K562 (cell line): Measurements from ENCODE around the gene HLCS. TPM values are rescaled to one million over a fixed set of nuclear protein-coding genes. Genes with fewer than 3 reads are reported as not detected.

Source experiments
- ARNT ChIP-seq, 2 experiments: fragments of 450-650 bp; IDR thresholded peaks; 2 replicates each; pipeline ENCODE4 v1.6.1; 2016; ENCODE audit warnings: mild to moderate bottlenecking in 1 of 2
- CLOCK ChIP-seq: fragments of 250-450 bp; sonication (Bioruptor Pico); IDR thresholded peaks from 2 replicates; pipeline ENCODE4 v1.4.0; 2020; ENCODE audit warnings: mild to moderate bottlenecking, moderate library complexity, borderline replicate concordance
- CREB3L1 ChIP-seq: fragments of 450-650 bp; IDR thresholded peaks from 2 replicates; pipeline ENCODE4 v1.6.1; 2014; ENCODE audit warnings: low read depth, mild to moderate bottlenecking, moderate library complexity, borderline replicate concordance
- CXXC5 ChIP-seq: fragments of 250-450 bp; sonication (Bioruptor Pico); IDR thresholded peaks from 2 replicates; pipeline ENCODE4 v1.8.0; 2022; ENCODE audit warnings: inconsistent platforms, mild to moderate bottlenecking, moderate library complexity
- HIVEP1 ChIP-seq: fragments of 250-450 bp; sonication (Bioruptor Pico); IDR thresholded peaks from 2 replicates; pipeline ENCODE4 v1.4.0; 2020; ENCODE audit warnings: mild to moderate bottlenecking
- L3MBTL2 ChIP-seq: fragments of 450-650 bp; IDR thresholded peaks from 2 replicates; pipeline ENCODE4 v1.6.1; 2016; ENCODE audit warnings: mild to moderate bottlenecking, moderate library complexity
- NR2C1 ChIP-seq, 2 experiments: fragments of 450-650 bp; IDR thresholded peaks; 2 replicates each; pipeline ENCODE4 v1.6.1; 2017; ENCODE audit warnings: mild to moderate bottlenecking in 2 of 2, antibody characterized with exemption in 1 of 2, inconsistent platforms in 1 of 2, missing compliant biosample characterization in 1 of 2, missing genetic modification characterization in 1 of 2
- SAP30 ChIP-seq: fragments of 200-600 bp; sonication (generic); IDR thresholded peaks from 2 replicates; pipeline ENCODE4 v1.6.1; 2012; ENCODE audit warnings: borderline replicate concordance, low read depth, mild to moderate bottlenecking, moderate library complexity, low read length, control low read depth, inconsistent platforms; ENCODE audit not compliant: insufficient read depth, poor library complexity, severe bottlenecking
- ZNF134 ChIP-seq: fragments of 250-450 bp; sonication (Bioruptor Pico); conservative IDR thresholded peaks from 2 replicates; pipeline ENCODE4 v1.4.0; 2020
- ZNF197 ChIP-seq: fragments of 200-800 bp; sonication (Bioruptor generic); IDR thresholded peaks from 2 replicates; pipeline ENCODE4 v1.6.1; 2016; ENCODE audit warnings: low read depth, missing genetic modification characterization, missing compliant biosample characterization
- polyA plus RNA-seq, 8 experiments: library from polyadenylated mRNA; depleted of rRNA in 4 of 8; stranded (reverse) in 5 of 8; unstranded in 3 of 8; fragments of >200 nt; fragmentation: Nextera tagmentation in 2 of 8; fragmentation: Illumina TruSeq in 1 of 8; extraction: Ambion mirVana in 2 of 8; extraction: Trizol in 1 of 8; gene quantifications; 2 replicates each; pipeline versions ENCODE4 v1.2.1 to v1.2.3, GENCODE V29; 2011 to 2014; ENCODE audit warnings: inconsistent platforms in 1 of 8, missing spikeins in 1 of 8
- total RNA-seq, 7 experiments: library from RNA; depleted of rRNA in 6 of 7; stranded (reverse); fragments of >200 nt in 6 of 7; fragmentation: Illumina TruSeq in 2 of 7; extraction: Trizol in 2 of 7; gene quantifications; 2 replicates each; pipeline versions ENCODE4 v1.2.1 to v1.2.3, GENCODE V29; 2011 to 2021; ENCODE audit warnings: low replicate concordance in 1 of 7
- TF ChIP-seq, protein P1 (sequence below), 2 experiments: fragments of 450-650 bp in 1 of 2; sonication (generic) in 1 of 2; formaldehyde crosslinking in 1 of 2; IDR thresholded peaks in 1 of 2; conservative IDR thresholded peaks in 1 of 2; 2 replicates each; pipeline versions ENCODE4 v1.6.1 to v1.8.1; 2016 to 2023; ENCODE audit warnings: mild to moderate bottlenecking in 2 of 2, moderate library complexity in 2 of 2, inconsistent platforms in 1 of 2, missing genetic modification reagents in 1 of 2
- TF ChIP-seq, protein P2 (sequence below), 2 experiments: IDR thresholded peaks; 2 replicates each; pipeline ENCODE4 v1.6.1; 2012; ENCODE audit warnings: improper control_type of control experiment in 2 of 2, low read depth in 2 of 2, low read length in 2 of 2, borderline replicate concordance in 1 of 2
- TF ChIP-seq, protein P3 (sequence below): fragments of 200-800 bp; sonication (Bioruptor generic); IDR thresholded peaks from 2 replicates; pipeline ENCODE4 v1.6.1; 2017; ENCODE audit warnings: missing genetic modification characterization, missing compliant biosample characterization
- TF ChIP-seq, protein P4 (sequence below): fragments of 450-650 bp; IDR thresholded peaks from 2 replicates; pipeline ENCODE4 v1.6.1; 2016; ENCODE audit warnings: low read depth, mild to moderate bottlenecking, moderate library complexity

HLCS gene
- total and polyA plus RNA-seq, 9 of the 15 experiments (the other 6 are each of a cell fraction or from before 2014, with no cell fraction given) = 3.0 to 21.5 (median 17.1) TPM

DNA sequence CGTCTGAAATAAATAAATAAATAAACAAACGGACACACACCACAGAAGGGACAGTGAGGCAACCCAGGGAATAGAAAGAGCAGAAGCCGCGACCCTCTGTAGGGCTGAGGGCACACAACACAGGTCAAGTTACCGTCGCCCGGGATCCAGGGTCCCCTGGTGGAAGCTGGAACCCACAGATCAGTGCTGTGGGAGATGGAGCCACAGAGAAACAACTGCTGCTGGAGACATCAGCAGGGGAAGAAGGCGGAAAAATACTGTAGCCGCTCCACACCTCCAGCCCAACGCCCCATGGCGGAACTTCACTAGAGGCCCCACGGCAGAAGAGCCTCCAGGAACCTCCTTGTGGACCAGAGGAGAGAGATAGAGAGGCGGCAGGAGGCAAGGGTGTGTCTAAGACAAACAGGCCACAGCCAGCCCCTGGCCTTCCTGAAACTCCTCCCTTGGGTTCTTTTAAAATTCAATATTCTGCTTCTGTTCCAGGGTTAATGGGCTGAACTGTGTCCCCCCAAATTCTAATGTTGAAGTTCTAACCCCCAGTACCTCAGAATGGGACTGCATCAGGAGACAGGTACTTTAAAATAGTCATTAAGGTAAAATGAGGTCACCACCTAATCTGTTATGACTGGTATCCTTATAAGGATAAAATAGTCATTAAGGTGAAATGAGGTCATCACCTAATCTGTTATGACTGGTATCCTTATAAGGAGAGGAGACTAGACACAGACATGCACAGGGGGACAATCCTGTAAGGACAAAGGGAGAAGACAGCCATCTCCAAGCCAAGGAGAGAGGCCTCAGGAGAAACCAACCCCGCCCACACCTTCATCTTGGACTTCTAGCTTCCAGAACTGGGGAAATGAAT is 7.7 kb upstream of the HLCS start (continued):
- TF ChIP-seq, protein P1, sequence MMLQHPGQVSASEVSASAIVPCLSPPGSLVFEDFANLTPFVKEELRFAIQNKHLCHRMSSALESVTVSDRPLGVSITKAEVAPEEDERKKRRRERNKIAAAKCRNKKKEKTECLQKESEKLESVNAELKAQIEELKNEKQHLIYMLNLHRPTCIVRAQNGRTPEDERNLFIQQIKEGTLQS (IDR thresholded peaks at IDR 0.05) = peak; percentile 99
- TF ChIP-seq, protein P1 (CRISPR knock-in tag; conservative IDR thresholded peaks at IDR 0.05) = no peak; the same call in 1 of the 2 replicates
- TF ChIP-seq SAP30 (no peak), ZNF197 (CRISPR knock-in tag) (0 out of 2 replicates have a peak, but pooled peaks have one; percentile 9), ZNF134 (CRISPR knock-in tag) (no peak), CXXC5 (CRISPR knock-in tag) (0 out of 2 replicates have a peak, but pooled peaks have one; percentile 32), HIVEP1 (CRISPR knock-in tag) (no peak), CLOCK (no peak), L3MBTL2 (0 out of 2 replicates have a peak, but pooled peaks have one; percentile 45), CREB3L1 (no peak), NR2C1 (IDR thresholded peaks at IDR 0.05) (no peak; the same call in 1 of the 2 replicates), NR2C1 (tag; IDR thresholded peaks at IDR 0.05) (0 out of 2 replicates have a peak, but pooled peaks have one; percentile 16), ARNT (IDR thresholded peaks at IDR 0.05) (no peak)
- TF ChIP-seq, protein P2, sequence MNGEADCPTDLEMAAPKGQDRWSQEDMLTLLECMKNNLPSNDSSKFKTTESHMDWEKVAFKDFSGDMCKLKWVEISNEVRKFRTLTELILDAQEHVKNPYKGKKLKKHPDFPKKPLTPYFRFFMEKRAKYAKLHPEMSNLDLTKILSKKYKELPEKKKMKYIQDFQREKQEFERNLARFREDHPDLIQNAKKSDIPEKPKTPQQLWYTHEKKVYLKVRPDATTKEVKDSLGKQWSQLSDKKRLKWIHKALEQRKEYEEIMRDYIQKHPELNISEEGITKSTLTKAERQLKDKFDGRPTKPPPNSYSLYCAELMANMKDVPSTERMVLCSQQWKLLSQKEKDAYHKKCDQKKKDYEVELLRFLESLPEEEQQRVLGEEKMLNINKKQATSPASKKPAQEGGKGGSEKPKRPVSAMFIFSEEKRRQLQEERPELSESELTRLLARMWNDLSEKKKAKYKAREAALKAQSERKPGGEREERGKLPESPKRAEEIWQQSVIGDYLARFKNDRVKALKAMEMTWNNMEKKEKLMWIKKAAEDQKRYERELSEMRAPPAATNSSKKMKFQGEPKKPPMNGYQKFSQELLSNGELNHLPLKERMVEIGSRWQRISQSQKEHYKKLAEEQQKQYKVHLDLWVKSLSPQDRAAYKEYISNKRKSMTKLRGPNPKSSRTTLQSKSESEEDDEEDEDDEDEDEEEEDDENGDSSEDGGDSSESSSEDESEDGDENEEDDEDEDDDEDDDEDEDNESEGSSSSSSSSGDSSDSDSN (IDR thresholded peaks at IDR 0.05; ENCODE audit: borderline replicate concordance in 1 of 2, low read depth in 2 of 2, low read length in 2 of 2) = no peak
- TF ChIP-seq, protein P3, sequence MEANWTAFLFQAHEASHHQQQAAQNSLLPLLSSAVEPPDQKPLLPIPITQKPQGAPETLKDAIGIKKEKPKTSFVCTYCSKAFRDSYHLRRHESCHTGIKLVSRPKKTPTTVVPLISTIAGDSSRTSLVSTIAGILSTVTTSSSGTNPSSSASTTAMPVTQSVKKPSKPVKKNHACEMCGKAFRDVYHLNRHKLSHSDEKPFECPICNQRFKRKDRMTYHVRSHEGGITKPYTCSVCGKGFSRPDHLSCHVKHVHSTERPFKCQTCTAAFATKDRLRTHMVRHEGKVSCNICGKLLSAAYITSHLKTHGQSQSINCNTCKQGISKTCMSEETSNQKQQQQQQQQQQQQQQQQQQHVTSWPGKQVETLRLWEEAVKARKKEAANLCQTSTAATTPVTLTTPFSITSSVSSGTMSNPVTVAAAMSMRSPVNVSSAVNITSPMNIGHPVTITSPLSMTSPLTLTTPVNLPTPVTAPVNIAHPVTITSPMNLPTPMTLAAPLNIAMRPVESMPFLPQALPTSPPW (CRISPR knock-in tag) = 0 out of 2 replicates have a peak, but pooled peaks have one; percentile 12
- TF ChIP-seq, protein P4, sequence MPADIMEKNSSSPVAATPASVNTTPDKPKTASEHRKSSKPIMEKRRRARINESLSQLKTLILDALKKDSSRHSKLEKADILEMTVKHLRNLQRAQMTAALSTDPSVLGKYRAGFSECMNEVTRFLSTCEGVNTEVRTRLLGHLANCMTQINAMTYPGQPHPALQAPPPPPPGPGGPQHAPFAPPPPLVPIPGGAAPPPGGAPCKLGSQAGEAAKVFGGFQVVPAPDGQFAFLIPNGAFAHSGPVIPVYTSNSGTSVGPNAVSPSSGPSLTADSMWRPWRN = no peak
